ENCODE data around the gene PIP4K2C.
"Not testable (repeated sequence)": the region's sequence is repeated elsewhere in the genome, so short reads cannot be mapped to it uniquely, and the experiment has no call there.

Gene PIP4K2C

DNA sequence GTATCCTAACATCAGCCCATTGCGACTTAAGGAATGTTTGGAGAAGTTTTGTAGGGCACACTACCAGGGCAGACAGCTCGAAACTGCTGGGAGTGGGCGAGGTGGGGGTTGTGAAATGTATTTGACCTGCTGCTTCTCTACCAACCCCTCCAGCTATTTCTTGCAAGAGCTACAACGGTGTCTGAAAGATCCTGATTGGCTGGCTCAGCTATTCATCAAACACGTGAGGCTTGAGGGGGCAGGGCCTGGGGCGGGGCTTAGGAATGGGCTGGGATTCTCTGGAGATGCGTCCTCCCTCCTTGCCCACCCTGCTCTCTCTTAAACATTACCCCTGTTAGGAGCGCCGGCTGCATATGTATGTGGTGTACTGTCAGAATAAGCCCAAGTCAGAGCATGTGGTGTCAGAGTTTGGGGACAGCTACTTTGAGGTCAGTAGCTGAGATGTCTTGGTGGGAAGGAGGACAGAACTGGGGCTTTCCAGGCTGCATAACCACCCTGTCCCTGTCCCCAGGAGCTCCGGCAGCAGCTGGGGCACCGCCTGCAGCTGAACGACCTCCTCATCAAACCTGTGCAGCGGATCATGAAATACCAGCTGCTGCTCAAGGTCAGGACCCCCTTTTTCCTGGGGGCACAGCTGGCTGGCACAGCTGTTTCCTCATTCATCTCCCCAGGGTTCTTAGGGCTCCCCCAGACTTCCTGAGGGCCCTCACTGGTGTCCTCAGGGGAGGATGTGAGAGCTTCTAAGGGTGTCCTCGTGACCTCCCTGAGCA is 23.4 kb downstream of the PIP4K2C start:
- peak; percentile 56 for DNase-seq (ENCODE audit: low read depth)
- no peak overlapping the region for H3K4me3 ChIP-seq (ENCODE audit: low read depth, low read length)
- no peak for TF ChIP-seq MAX (IDR thresholded peaks at IDR 0.05; ENCODE audit: low read depth, low read length)

- DNase-seq (ENCODE audit: low read depth) = no peak
- TF ChIP-seq MYC (IDR thresholded peaks at IDR 0.05; ENCODE audit: low read depth, low read length) = no peak
- no peak for TF ChIP-seq POLR2A (IDR thresholded peaks at IDR 0.05; ENCODE audit: extremely low read depth, insufficient read length)
- TF ChIP-seq, protein P1, sequence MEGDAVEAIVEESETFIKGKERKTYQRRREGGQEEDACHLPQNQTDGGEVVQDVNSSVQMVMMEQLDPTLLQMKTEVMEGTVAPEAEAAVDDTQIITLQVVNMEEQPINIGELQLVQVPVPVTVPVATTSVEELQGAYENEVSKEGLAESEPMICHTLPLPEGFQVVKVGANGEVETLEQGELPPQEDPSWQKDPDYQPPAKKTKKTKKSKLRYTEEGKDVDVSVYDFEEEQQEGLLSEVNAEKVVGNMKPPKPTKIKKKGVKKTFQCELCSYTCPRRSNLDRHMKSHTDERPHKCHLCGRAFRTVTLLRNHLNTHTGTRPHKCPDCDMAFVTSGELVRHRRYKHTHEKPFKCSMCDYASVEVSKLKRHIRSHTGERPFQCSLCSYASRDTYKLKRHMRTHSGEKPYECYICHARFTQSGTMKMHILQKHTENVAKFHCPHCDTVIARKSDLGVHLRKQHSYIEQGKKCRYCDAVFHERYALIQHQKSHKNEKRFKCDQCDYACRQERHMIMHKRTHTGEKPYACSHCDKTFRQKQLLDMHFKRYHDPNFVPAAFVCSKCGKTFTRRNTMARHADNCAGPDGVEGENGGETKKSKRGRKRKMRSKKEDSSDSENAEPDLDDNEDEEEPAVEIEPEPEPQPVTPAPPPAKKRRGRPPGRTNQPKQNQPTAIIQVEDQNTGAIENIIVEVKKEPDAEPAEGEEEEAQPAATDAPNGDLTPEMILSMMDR (IDR thresholded peaks at IDR 0.05; ENCODE audit: low read depth, low read length) = no peak
- no peak for TF ChIP-seq MAX (IDR thresholded peaks at IDR 0.05; ENCODE audit: low read depth, low read length)
- no peak overlapping the region for H3K4me3 ChIP-seq (ENCODE audit: low read depth, low read length)
These were observed 24.0 kb downstream of the PIP4K2C start for GRCh38 chr12:57614948-57615500.

DNA sequence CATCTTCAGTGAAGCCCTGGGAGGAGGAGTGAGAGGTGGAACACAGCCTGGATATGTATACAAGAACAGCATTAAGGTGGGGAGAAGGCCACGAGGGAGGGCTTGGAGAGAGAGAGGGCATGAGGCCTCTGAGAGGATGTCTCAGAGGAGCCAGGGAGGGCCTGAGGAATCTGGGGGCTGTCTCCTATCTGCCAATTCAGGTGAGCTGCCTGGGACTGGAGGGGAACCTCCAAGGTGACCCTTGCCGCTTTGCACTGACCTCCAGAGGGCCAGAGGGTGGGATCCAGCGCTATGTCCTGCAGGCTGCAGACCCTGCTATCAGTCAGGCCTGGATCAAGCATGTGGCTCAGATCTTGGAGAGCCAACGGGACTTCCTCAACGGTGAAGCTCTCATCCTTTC is 24.6 kb downstream of the PIP4K2C start:
- TF ChIP-seq MAX (IDR thresholded peaks at IDR 0.05; ENCODE audit: low read depth, low read length) = no peak
- no peak for TF ChIP-seq POLR2A (IDR thresholded peaks at IDR 0.05; ENCODE audit: extremely low read depth, insufficient read length)
- TF ChIP-seq, protein P1 (IDR thresholded peaks at IDR 0.05; ENCODE audit: low read depth, low read length) = no peak
- no peak for TF ChIP-seq MYC (IDR thresholded peaks at IDR 0.05; ENCODE audit: low read depth, low read length)
- DNase-seq (ENCODE audit: low read depth) = no peak
- H3K4me3 ChIP-seq (ENCODE audit: low read depth, low read length) = no peak overlapping the region

DNA sequence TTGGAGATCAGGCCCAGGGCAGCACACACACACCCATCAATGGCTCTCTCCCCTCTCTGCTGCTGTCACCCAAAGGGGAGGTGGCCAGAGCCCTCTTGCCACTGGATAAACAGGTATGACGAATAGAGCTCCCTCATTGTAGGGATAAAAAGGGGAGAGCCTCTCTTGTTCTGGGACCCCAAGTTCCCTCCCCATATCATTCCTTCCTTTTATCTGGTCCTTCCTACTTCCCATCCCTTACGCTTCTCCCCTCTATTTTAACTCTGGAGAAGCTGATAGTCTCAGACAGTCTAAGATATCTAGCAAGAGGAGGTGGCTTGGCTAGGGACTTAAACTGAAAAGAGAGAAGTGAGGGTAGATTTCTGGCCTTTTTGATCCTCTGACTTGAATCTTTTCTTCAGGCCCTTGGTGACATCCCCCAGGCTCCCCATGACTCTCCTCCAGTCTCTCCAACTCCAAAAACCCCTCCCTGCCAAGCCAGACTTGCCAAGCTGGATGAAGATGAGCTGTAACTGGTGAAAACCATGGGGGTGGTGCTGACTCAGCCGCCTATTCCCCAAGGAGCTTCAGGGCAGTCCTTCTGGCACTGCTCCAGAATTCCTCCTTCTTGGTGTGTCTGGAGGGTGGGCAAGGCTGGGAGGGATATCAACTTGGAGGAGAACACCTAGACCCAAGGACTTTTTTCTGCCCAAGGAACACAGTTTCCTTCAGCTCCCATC is 25.6 kb downstream of the PIP4K2C start:
- DNase-seq (ENCODE audit: low read depth) = no peak
- no peak overlapping the region for H3K4me3 ChIP-seq (ENCODE audit: low read depth, low read length)

DNA sequence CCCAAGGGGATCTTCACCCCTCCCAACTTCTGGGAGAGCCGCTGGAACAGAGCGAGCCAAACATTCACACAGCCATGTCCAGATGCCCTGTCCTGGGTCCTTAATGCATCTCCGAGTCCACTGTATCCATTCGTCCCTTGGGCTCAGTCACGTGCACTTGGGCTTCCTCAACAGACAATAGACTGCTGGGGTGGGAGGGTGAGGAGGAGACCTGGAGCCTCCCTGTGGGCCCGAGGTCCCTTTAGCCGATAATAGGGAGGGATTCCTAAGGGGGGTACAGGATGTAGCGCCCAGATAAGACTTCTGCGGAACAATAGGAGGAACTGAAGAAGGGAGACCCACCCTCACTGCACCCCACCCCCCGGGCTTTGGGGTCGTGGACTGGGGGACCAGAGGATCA is 26.9 kb downstream of the PIP4K2C start:
- no peak for DNase-seq (ENCODE audit: low read depth)
- no peak for TF ChIP-seq MAX (IDR thresholded peaks at IDR 0.05; ENCODE audit: low read depth, low read length)
- TF ChIP-seq POLR2A (IDR thresholded peaks at IDR 0.05; ENCODE audit: extremely low read depth, insufficient read length) = no peak
- no peak for TF ChIP-seq MYC (IDR thresholded peaks at IDR 0.05; ENCODE audit: low read depth, low read length)
- TF ChIP-seq, protein P1 (IDR thresholded peaks at IDR 0.05; ENCODE audit: low read depth, low read length) = no peak
- H3K4me3 ChIP-seq (ENCODE audit: low read depth, low read length) = no peak overlapping the region

More for the DNA sequence above, 25.6 kb downstream of the PIP4K2C start:
- no peak for TF ChIP-seq MAX (IDR thresholded peaks at IDR 0.05; ENCODE audit: low read depth, low read length)
- TF ChIP-seq POLR2A (IDR thresholded peaks at IDR 0.05; ENCODE audit: extremely low read depth, insufficient read length) = no peak
- TF ChIP-seq MYC (IDR thresholded peaks at IDR 0.05; ENCODE audit: low read depth, low read length) = no peak
- TF ChIP-seq, protein P1 (IDR thresholded peaks at IDR 0.05; ENCODE audit: low read depth, low read length) = no peak

DNA sequence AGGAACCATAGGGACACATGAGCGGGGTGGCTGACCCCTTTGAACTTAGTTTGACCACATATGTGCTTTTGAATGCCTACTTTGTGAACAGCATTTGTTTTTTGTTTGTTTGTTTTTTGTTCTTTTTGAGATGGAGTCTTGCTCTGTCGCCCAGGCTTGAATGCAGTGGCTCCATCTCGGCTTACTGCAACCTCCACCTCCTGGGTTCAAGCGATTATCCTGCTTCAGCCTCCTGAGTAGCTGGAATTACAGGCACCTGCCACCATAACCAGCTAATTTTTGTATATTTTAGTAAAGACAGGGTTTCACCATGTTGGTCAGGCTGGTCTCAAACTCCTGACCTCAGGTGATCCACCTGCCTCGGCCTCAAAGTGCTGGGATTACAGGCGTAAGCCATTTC is 27.4 kb downstream of the PIP4K2C start:
- H3K4me3 ChIP-seq (ENCODE audit: low read depth, low read length); DNase-seq (ENCODE audit: low read depth): not testable (repeated sequence)

All from NB4 (cell line).